ENCODE measurements around the gene ARMC2.

Gene ARMC2

GRCh38 chr6:108995296-108995695, 147.1 kb downstream of the ARMC2 start:
- peaks cover 35 to 66% (median 50%) of the 10 kb centered on the region in 5 donors for H3K36me3 ChIP-seq (ENCODE audit: control insufficient read depth in 5 of 5, insufficient read depth in 5 of 5, low read length in 5 of 5)

DNA sequence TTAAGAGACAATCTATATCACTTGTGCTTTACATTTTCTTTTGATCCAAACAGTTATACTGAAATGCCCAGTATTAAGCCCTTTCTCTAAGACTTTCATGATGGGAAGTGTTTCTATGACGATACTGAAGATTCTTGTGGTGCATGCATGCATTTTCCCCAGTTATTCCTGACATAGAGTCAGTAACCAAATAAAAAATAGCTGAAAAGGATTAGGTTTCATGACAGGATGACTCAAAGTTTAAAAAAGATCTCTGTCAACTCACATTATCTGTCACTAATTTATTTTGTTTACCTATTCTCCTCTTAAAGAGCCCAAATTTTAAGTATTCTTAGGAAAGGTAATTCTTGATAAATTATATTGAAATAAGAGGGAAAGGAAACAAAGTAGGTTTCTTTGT, 148.0 kb downstream of the ARMC2 start:
- Histone ChIP-seq H3K27ac (ENCODE audit: low read depth, low read length) (no peak overlapping the region), H3K9ac (ENCODE audit: low read length in 5 of 5) (no peak overlapping the region), H3K27me3 (ENCODE audit: control insufficient read depth in 5 of 5, insufficient read depth in 4 of 5, low read length in 5 of 5) (no peaks in the 10 kb centered on the region), H3K4me3 (ENCODE audit: low read depth in 1 of 5, low read length in 5 of 5) (no peak overlapping the region), H3K4me1 (ENCODE audit: control insufficient read depth in 5 of 5, insufficient read depth in 5 of 5, low read length in 5 of 5) (peaks cover 0 to 2% (median 0%) of the 10 kb centered on the region in 5 donors), H3K36me3 (ENCODE audit: control insufficient read depth in 5 of 5, insufficient read depth in 5 of 5, low read length in 5 of 5) (peaks cover 29 to 58% (median 45%) of the 10 kb centered on the region in 5 donors), H3K9me3 (ENCODE audit: control insufficient read depth in 5 of 5, low read length in 5 of 5) (no peaks in the 10 kb centered on the region)

More at GRCh38 chr6:108995296-108995695, 147.1 kb downstream of the ARMC2 start:
- Histone ChIP-seq H3K4me1 (ENCODE audit: control insufficient read depth in 5 of 5, insufficient read depth in 5 of 5, low read length in 5 of 5) (no peaks in the 10 kb centered on the region), H3K27ac (ENCODE audit: low read depth, low read length) (no peak overlapping the region), H3K9me3 (ENCODE audit: control insufficient read depth in 5 of 5, low read length in 5 of 5) (no peaks in the 10 kb centered on the region), H3K4me3 (ENCODE audit: low read depth in 1 of 5, low read length in 5 of 5) (no peak overlapping the region), H3K9ac (ENCODE audit: low read length in 5 of 5) (no peak overlapping the region), H3K27me3 (ENCODE audit: control insufficient read depth in 5 of 5, insufficient read depth in 4 of 5, low read length in 5 of 5) (no peaks in the 10 kb centered on the region)

DNA sequence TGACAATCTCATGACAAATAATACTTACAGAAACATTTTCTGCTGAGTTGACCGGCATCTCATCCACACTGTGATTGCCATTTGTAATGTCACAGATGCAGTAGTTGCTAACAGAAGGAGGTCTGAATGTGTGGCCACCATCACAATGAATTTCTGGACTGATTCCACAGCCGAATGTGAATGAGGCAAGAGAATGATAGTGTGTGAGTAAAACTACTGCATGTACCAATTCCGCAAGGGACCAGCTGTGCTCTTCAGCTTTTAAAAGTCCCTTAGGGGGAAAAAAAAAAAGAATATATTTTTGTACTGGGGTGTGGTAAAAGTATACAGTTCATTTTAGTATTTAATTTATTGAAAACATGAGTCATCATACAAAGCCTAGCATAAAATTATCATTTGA, 150.3 kb downstream of the ARMC2 start:
- Histone ChIP-seq H3K9ac (ENCODE audit: low read length in 5 of 5) (no peak overlapping the region), H3K27ac (ENCODE audit: low read depth, low read length) (no peak overlapping the region), H3K27me3 (ENCODE audit: control insufficient read depth in 5 of 5, insufficient read depth in 4 of 5, low read length in 5 of 5) (no peaks in the 10 kb centered on the region), H3K4me1 (ENCODE audit: control insufficient read depth in 5 of 5, insufficient read depth in 5 of 5, low read length in 5 of 5) (peaks cover 6 to 23% (median 17%) of the 10 kb centered on the region in 5 donors), H3K9me3 (ENCODE audit: control insufficient read depth in 5 of 5, low read length in 5 of 5) (no peaks in the 10 kb centered on the region), H3K36me3 (ENCODE audit: control insufficient read depth in 5 of 5, insufficient read depth in 5 of 5, low read length in 5 of 5) (peaks cover 20 to 40% (median 30%) of the 10 kb centered on the region in 5 donors), H3K4me3 (ENCODE audit: low read depth in 1 of 5, low read length in 5 of 5) (no peak overlapping the region)

GRCh38 chr6:108999428-108999827, 151.2 kb downstream of the ARMC2 start:
- Histone ChIP-seq H3K4me3 (ENCODE audit: low read depth in 1 of 5, low read length in 5 of 5) (no peak overlapping the region), H3K27me3 (ENCODE audit: control insufficient read depth in 5 of 5, insufficient read depth in 4 of 5, low read length in 5 of 5) (no peaks in the 10 kb centered on the region), H3K27ac (ENCODE audit: low read depth, low read length) (no peak overlapping the region), H3K36me3 (ENCODE audit: control insufficient read depth in 5 of 5, insufficient read depth in 5 of 5, low read length in 5 of 5) (peaks cover 16 to 38% (median 22%) of the 10 kb centered on the region in 5 donors), H3K4me1 (ENCODE audit: control insufficient read depth in 5 of 5, insufficient read depth in 5 of 5, low read length in 5 of 5) (peaks cover 6 to 23% (median 17%) of the 10 kb centered on the region in 5 donors), H3K9me3 (ENCODE audit: control insufficient read depth in 5 of 5, low read length in 5 of 5) (no peaks in the 10 kb centered on the region), H3K9ac (ENCODE audit: low read length in 5 of 5) (no peak overlapping the region)

DNA sequence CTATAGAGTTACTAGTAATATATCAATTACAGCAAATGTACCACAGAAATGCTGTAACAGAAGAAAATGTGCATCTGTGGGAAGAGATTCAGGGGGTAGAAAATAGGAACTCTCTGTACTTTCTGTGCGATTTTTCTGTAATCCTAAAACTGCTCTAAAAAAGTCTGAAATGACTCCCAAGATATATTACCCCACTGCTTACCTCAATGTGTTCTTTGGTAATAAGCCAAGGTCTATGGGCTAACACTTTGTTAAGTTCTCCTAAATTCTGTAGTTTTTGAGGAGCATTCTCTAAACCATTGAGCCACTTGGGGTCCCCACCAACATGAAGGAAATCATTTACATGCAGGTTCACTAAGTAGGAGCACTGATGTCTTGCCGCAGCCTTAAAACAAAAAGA, 152.1 kb downstream of the ARMC2 start:
- peaks cover 6 to 23% (median 17%) of the 10 kb centered on the region in 5 donors for H3K4me1 ChIP-seq (ENCODE audit: control insufficient read depth in 5 of 5, insufficient read depth in 5 of 5, low read length in 5 of 5)

DNA sequence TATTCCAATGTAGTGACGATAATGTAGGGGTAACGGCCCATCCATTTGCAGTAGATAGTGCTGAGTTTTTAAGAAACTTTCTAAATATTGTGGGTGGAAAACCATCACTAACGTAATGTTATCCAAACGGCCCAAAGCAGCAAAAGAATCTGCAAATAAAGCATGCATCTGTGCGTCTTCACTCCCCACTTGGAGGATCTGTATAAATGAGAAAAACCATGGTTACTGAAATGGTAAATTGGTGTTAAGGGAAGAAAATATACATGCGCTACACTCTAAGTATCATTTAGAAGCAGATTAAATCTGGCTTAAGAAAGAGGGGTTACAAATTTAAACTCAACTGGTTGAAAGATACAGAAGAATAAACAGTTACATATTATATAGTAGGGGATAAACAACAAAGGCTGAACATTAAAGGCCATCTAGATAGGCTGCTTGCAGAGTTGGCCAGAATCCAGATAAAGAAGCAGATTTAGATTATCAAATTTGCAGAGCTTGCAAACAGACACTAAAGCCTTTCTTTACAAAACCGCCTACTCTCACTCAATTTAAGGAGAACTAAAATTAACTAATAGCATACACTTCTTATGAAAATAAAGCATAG, 153.2 kb downstream of the ARMC2 start:
- no peak overlapping the region for H3K4me3 ChIP-seq (ENCODE audit: low read depth in 1 of 5, low read length in 5 of 5)

More for the DNA sequence above, 152.1 kb downstream of the ARMC2 start:
- H3K27ac ChIP-seq (ENCODE audit: low read depth, low read length), result no peak overlapping the region
- no peak overlapping the region for H3K9ac ChIP-seq (ENCODE audit: low read length in 5 of 5)
- H3K36me3 ChIP-seq (ENCODE audit: control insufficient read depth in 5 of 5, insufficient read depth in 5 of 5, low read length in 5 of 5), result peaks cover 16 to 33% (median 22%) of the 10 kb centered on the region in 5 donors
- H3K4me3 ChIP-seq (ENCODE audit: low read depth in 1 of 5, low read length in 5 of 5), result no peak overlapping the region
- no peaks in the 10 kb centered on the region for H3K9me3 ChIP-seq (ENCODE audit: control insufficient read depth in 5 of 5, low read length in 5 of 5)
- H3K27me3 ChIP-seq (ENCODE audit: control insufficient read depth in 5 of 5, insufficient read depth in 4 of 5, low read length in 5 of 5), result no peaks in the 10 kb centered on the region

GRCh38 chr6:109002051-109002697, 154.0 kb downstream of the ARMC2 start:
- Histone ChIP-seq H3K27me3 (ENCODE audit: control insufficient read depth in 5 of 5, insufficient read depth in 4 of 5, low read length in 5 of 5) (no peaks in the 10 kb centered on the region), H3K36me3 (ENCODE audit: control insufficient read depth in 5 of 5, insufficient read depth in 5 of 5, low read length in 5 of 5) (peaks cover 11 to 20% (median 19%) of the 10 kb centered on the region in 5 donors), H3K4me3 (ENCODE audit: low read depth in 1 of 5, low read length in 5 of 5) (peak overlapping the region in 1 of 5 donors; percentile 30), H3K9me3 (ENCODE audit: control insufficient read depth in 5 of 5, low read length in 5 of 5) (no peaks in the 10 kb centered on the region), H3K27ac (ENCODE audit: low read depth, low read length) (peak overlapping the region; percentile 33), H3K9ac (ENCODE audit: low read length in 5 of 5) (peak overlapping the region in 2 of 5 donors; percentile 26 to 30), H3K4me1 (ENCODE audit: control insufficient read depth in 5 of 5, insufficient read depth in 5 of 5, low read length in 5 of 5) (peaks cover 6 to 23% (median 17%) of the 10 kb centered on the region in 5 donors)

More for the DNA sequence above, 153.2 kb downstream of the ARMC2 start:
- peaks cover 11 to 25% (median 19%) of the 10 kb centered on the region in 5 donors for H3K36me3 ChIP-seq (ENCODE audit: control insufficient read depth in 5 of 5, insufficient read depth in 5 of 5, low read length in 5 of 5)
- no peaks in the 10 kb centered on the region for H3K27me3 ChIP-seq (ENCODE audit: control insufficient read depth in 5 of 5, insufficient read depth in 4 of 5, low read length in 5 of 5)
- H3K9ac ChIP-seq (ENCODE audit: low read length in 5 of 5), result peak overlapping the region in 3 of 5 donors; percentile 12 to 30 (median 26)
- peak overlapping the region; percentile 33 for H3K27ac ChIP-seq (ENCODE audit: low read depth, low read length)
- no peaks in the 10 kb centered on the region for H3K9me3 ChIP-seq (ENCODE audit: control insufficient read depth in 5 of 5, low read length in 5 of 5)
- H3K4me1 ChIP-seq (ENCODE audit: control insufficient read depth in 5 of 5, insufficient read depth in 5 of 5, low read length in 5 of 5), result peaks cover 6 to 23% (median 17%) of the 10 kb centered on the region in 5 donors

- H3K27me3 ChIP-seq (ENCODE audit: control insufficient read depth in 5 of 5, insufficient read depth in 4 of 5, low read length in 5 of 5), result no peaks in the 10 kb centered on the region
- peaks cover 11 to 19% (median 15%) of the 10 kb centered on the region in 5 donors for H3K36me3 ChIP-seq (ENCODE audit: control insufficient read depth in 5 of 5, insufficient read depth in 5 of 5, low read length in 5 of 5)
- no peaks in the 10 kb centered on the region for H3K9me3 ChIP-seq (ENCODE audit: control insufficient read depth in 5 of 5, low read length in 5 of 5)
- no peak overlapping the region for H3K9ac ChIP-seq (ENCODE audit: low read length in 5 of 5)
- H3K27ac ChIP-seq (ENCODE audit: low read depth, low read length), result peak overlapping the region; percentile 33
- peaks cover 6 to 23% (median 18%) of the 10 kb centered on the region in 5 donors for H3K4me1 ChIP-seq (ENCODE audit: control insufficient read depth in 5 of 5, insufficient read depth in 5 of 5, low read length in 5 of 5)
- H3K4me3 ChIP-seq (ENCODE audit: low read depth in 1 of 5, low read length in 5 of 5), result no peak overlapping the region
These were observed 154.7 kb downstream of the ARMC2 start for GRCh38 chr6:109002882-109003281.

GRCh38 chr6:109006818-109007217, 158.6 kb downstream of the ARMC2 start:
- H3K27me3 ChIP-seq (ENCODE audit: control insufficient read depth in 5 of 5, insufficient read depth in 4 of 5, low read length in 5 of 5), result no peaks in the 10 kb centered on the region
- no peaks in the 10 kb centered on the region for H3K9me3 ChIP-seq (ENCODE audit: control insufficient read depth in 5 of 5, low read length in 5 of 5)
- peak overlapping the region; percentile 12 to 99 (median 48) for H3K4me3 ChIP-seq (ENCODE audit: low read depth in 1 of 5, low read length in 5 of 5)
- no peak overlapping the region for H3K27ac ChIP-seq (ENCODE audit: low read depth, low read length)
- H3K4me1 ChIP-seq (ENCODE audit: control insufficient read depth in 5 of 5, insufficient read depth in 5 of 5, low read length in 5 of 5), result peaks cover 5 to 38% (median 32%) of the 10 kb centered on the region in 5 donors
- peak overlapping the region in 1 of 5 donors; percentile 12 for H3K9ac ChIP-seq (ENCODE audit: low read length in 5 of 5)
- no peaks in the 10 kb centered on the region for H3K36me3 ChIP-seq (ENCODE audit: control insufficient read depth in 5 of 5, insufficient read depth in 5 of 5, low read length in 5 of 5)

DNA sequence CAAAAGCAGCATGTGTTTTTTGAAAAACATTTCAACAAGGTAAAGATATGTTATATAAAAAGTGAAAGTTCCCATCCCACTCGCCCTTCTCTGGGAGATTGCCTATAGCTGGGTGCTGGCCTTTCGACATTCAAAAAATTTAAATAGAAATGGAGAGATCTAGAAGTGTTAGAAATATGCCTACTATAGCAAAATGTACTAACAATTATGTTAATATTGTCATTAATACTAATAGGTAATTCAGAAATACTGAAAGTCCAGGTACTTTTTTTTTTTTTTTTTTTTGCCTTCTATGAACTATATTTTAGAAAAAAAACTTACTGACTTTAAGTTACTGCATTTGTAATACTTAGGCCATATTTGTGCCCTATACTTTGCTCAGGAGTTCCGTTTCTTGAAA, 159.3 kb downstream of the ARMC2 start:
- H3K27me3 ChIP-seq (ENCODE audit: control insufficient read depth in 5 of 5, insufficient read depth in 4 of 5, low read length in 5 of 5), result no peaks in the 10 kb centered on the region
- no peaks in the 10 kb centered on the region for H3K9me3 ChIP-seq (ENCODE audit: control insufficient read depth in 5 of 5, low read length in 5 of 5)
- no peaks in the 10 kb centered on the region for H3K36me3 ChIP-seq (ENCODE audit: control insufficient read depth in 5 of 5, insufficient read depth in 5 of 5, low read length in 5 of 5)
- H3K4me1 ChIP-seq (ENCODE audit: control insufficient read depth in 5 of 5, insufficient read depth in 5 of 5, low read length in 5 of 5), result peaks cover 0 to 31% (median 25%) of the 10 kb centered on the region in 5 donors
- H3K4me3 ChIP-seq (ENCODE audit: low read depth in 1 of 5, low read length in 5 of 5), result peak overlapping the region; percentile 87 to 99 (median 98)
- H3K9ac ChIP-seq (ENCODE audit: low read length in 5 of 5), result peak overlapping the region in 2 of 5 donors; percentile 17
- no peak overlapping the region for H3K27ac ChIP-seq (ENCODE audit: low read depth, low read length)

Measured in subcutaneous abdominal adipose tissue (tissue), 5 donors.